HEK293 (cell line): ENCODE measurements around the gene MAGI1.
A peak's percentile ranks its signal among the peaks of the same experiment; 100 is the strongest.

ENCODE experiments used
- CTCF ChIA-PET: fragments of 350-600 bp; formaldehyde crosslinking; extraction: SDS; loops from one replicate; lab custom pipeline; 2021; ENCODE audit warnings: antibody characterized with exemption; lab: Yijun Ruan, JAX
- POLR2A ChIA-PET: fragments of 300-600 bp; formaldehyde crosslinking; extraction: SDS; loops from one replicate; lab custom pipeline; 2020; ENCODE audit warnings: antibody characterized with exemption, inconsistent platforms; lab: Yijun Ruan, JAX
- H3K27ac ChIP-seq: fragments of 200-500 bp; sonication (Bioruptor generic); 2 replicates; pipeline ENCODE4 v1.5.1; 2014; ENCODE audit warnings: low read depth, low read length, control low read depth, inconsistent platforms; ENCODE audit errors: extremely low read depth
- H3K36me3 ChIP-seq, 2 experiments: fragments of 200-500 bp in 1 of 2; sonication (Bioruptor generic) in 1 of 2; 1 replicate in 1 of 2; 2 replicates in 1 of 2; pipeline ENCODE4 v1.5.1; 2014 to 2017; ENCODE audit warnings: inconsistent platforms in 2 of 2, low read length in 2 of 2; ENCODE audit not compliant: control insufficient read depth in 2 of 2, insufficient read depth in 1 of 2
- H3K4me1 ChIP-seq: fragments of 200-500 bp; sonication (Bioruptor generic); 2 replicates; pipeline ENCODE4 v1.5.1; 2014; ENCODE audit warnings: mild to moderate bottlenecking, low read length, inconsistent platforms; ENCODE audit not compliant: control insufficient read depth, insufficient read depth
- H3K4me3 ChIP-seq: 2 replicates; pipeline ENCODE4 v1.5.1; 2011; ENCODE audit warnings: low read depth, mild to moderate bottlenecking, control low read depth, low read length, moderate library complexity
- H3K9me3 ChIP-seq: fragments of 200-500 bp; sonication (Bioruptor generic); 2 replicates; pipeline ENCODE4 v1.5.1; 2014; ENCODE audit warnings: low read depth, low read length, inconsistent platforms; ENCODE audit not compliant: control insufficient read depth, insufficient read depth
- FEZF1 ChIP-seq: fragments of 450-650 bp; formaldehyde crosslinking; IDR thresholded peaks from 2 replicates; pipeline ENCODE4 v1.5.1; 2016; ENCODE audit warnings: missing biosample characterization, missing genetic modification characterization
- KLF7 ChIP-seq: fragments of 450-650 bp; formaldehyde crosslinking; IDR thresholded peaks from 2 replicates; pipeline ENCODE4 v1.5.1; 2016; ENCODE audit warnings: missing biosample characterization, missing genetic modification characterization, borderline replicate concordance
- OVOL3 ChIP-seq: fragments of 450-650 bp; formaldehyde crosslinking; IDR thresholded peaks from 2 replicates; pipeline ENCODE4 v1.5.1; 2016; ENCODE audit warnings: missing biosample characterization, missing genetic modification characterization
- PRDM1 ChIP-seq: fragments of 450-650 bp; formaldehyde crosslinking; IDR thresholded peaks from 2 replicates; pipeline ENCODE4; 2016; ENCODE audit warnings: missing biosample characterization, missing genetic modification characterization
- ZIC2 ChIP-seq: fragments of 450-650 bp; formaldehyde crosslinking; IDR thresholded peaks from 2 replicates; pipeline ENCODE4 v1.5.1; 2016; ENCODE audit warnings: missing biosample characterization, missing genetic modification characterization
- ZNF146 ChIP-seq: fragments of 450-650 bp; formaldehyde crosslinking; IDR thresholded peaks from 2 replicates; pipeline ENCODE4 v1.5.1; 2016; ENCODE audit warnings: missing biosample characterization, missing genetic modification characterization
- ZNF169 ChIP-seq: fragments of 450-650 bp; formaldehyde crosslinking; IDR thresholded peaks from 2 replicates; pipeline ENCODE4 v1.5.1; 2016; ENCODE audit warnings: missing biosample characterization, missing genetic modification characterization
- ZNF223 ChIP-seq: fragments of 450-650 bp; formaldehyde crosslinking; IDR thresholded peaks from 2 replicates; pipeline ENCODE4 v1.5.1; 2016; ENCODE audit warnings: missing biosample characterization, missing genetic modification characterization
- ZNF23 ChIP-seq: fragments of 450-650 bp; formaldehyde crosslinking; IDR thresholded peaks from 2 replicates; pipeline ENCODE4 v1.5.1; 2016; ENCODE audit warnings: missing biosample characterization, missing genetic modification characterization, borderline replicate concordance
- ZNF274 ChIP-seq, 2 experiments: fragments of 200-500 bp in 1 of 2; fragments of 450-650 bp in 1 of 2; sonication (Bioruptor generic) in 1 of 2; formaldehyde crosslinking in 1 of 2; IDR thresholded peaks; 2 replicates each; pipeline versions ENCODE4 v1.5.1 to v1.6.1; 2014 to 2016; ENCODE audit warnings: borderline replicate concordance in 1 of 2, inconsistent platforms in 1 of 2, low read length in 1 of 2, missing biosample characterization in 1 of 2, missing genetic modification characterization in 1 of 2
- ZNF341 ChIP-seq: fragments of 450-650 bp; formaldehyde crosslinking; IDR thresholded peaks from 2 replicates; pipeline ENCODE4; 2016; ENCODE audit warnings: low read depth, missing biosample characterization, missing genetic modification characterization
- ZNF366 ChIP-seq: fragments of 450-650 bp; formaldehyde crosslinking; conservative IDR thresholded peaks from 2 replicates; pipeline ENCODE4 v1.5.1; 2016; ENCODE audit warnings: missing biosample characterization, missing genetic modification characterization
- ZNF558 ChIP-seq: fragments of 450-650 bp; formaldehyde crosslinking; IDR thresholded peaks from 2 replicates; pipeline ENCODE4 v1.5.1; 2016; ENCODE audit warnings: missing biosample characterization, missing genetic modification characterization
- ZNF561 ChIP-seq: fragments of 450-650 bp; IDR thresholded peaks from 2 replicates; pipeline ENCODE4 v1.5.1; 2018; ENCODE audit warnings: missing biosample characterization, missing genetic modification characterization, borderline replicate concordance
- ZNF571 ChIP-seq: fragments of 450-650 bp; formaldehyde crosslinking; IDR thresholded peaks from 2 replicates; pipeline ENCODE4 v1.5.0; 2017; ENCODE audit warnings: missing biosample characterization, missing genetic modification characterization
- ZNF785 ChIP-seq: fragments of 450-650 bp; formaldehyde crosslinking; IDR thresholded peaks from 2 replicates; pipeline ENCODE4 v1.5.1; 2016; ENCODE audit warnings: missing biosample characterization, missing genetic modification characterization
- ZNF791 ChIP-seq: fragments of 450-650 bp; formaldehyde crosslinking; IDR thresholded peaks from 2 replicates; pipeline ENCODE4 v1.5.1; 2016; ENCODE audit warnings: missing biosample characterization, missing genetic modification characterization
- TF ChIP-seq, protein P1 (sequence below): sonication (generic); formaldehyde crosslinking; IDR thresholded peaks from 2 replicates; pipeline ENCODE4 v1.8.1; 2022; ENCODE audit warnings: mild to moderate bottlenecking, moderate library complexity, missing genetic modification reagents
- TF ChIP-seq, protein P2 (sequence below): fragments of 450-650 bp; formaldehyde crosslinking; IDR thresholded peaks from 2 replicates; pipeline ENCODE4 v1.5.1; 2017; ENCODE audit warnings: missing biosample characterization, missing genetic modification characterization
- TF ChIP-seq, protein P3 (sequence below): fragments of 450-650 bp; IDR thresholded peaks from 2 replicates; pipeline ENCODE4 v1.5.1; 2018; ENCODE audit warnings: missing biosample characterization, missing genetic modification characterization
- TF ChIP-seq, protein P4 (sequence below): fragments of 450-650 bp; formaldehyde crosslinking; conservative IDR thresholded peaks from 2 replicates; pipeline ENCODE4 v1.5.1; 2016; ENCODE audit warnings: low read depth, missing biosample characterization, missing genetic modification characterization
- TF ChIP-seq, protein P5 (sequence below): fragments of 450-650 bp; formaldehyde crosslinking; IDR thresholded peaks from 2 replicates; pipeline ENCODE4 v1.5.1; 2016; ENCODE audit warnings: missing biosample characterization, missing genetic modification characterization
- TF ChIP-seq, protein P6 (sequence below): fragments of 450-650 bp; formaldehyde crosslinking; IDR thresholded peaks from 2 replicates; pipeline ENCODE4 v1.5.1; 2016; ENCODE audit warnings: missing biosample characterization, missing genetic modification characterization

MAGI1 gene

DNA sequence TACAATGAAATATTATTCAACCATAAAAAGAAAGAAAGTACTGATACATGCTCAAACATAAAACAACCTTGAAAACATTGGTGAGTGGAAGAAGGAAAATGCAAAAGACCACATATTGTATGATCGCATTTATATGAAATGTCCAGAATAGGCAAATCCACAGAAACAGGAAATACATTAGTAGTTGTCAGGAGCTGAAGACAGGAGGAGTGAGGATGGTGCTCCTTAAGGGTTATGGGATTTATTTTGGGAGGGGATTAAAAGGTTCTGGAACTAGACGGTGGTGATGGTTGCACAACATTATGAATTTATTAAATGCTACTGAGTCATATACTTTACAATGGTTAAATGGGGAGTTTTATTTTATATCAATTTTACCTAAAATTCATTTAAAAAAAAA, 12.1 kb upstream of the MAGI1 start:
- Histone ChIP-seq H3K4me3 (no peak overlapping the region), H3K27ac (no peak overlapping the region), H3K4me1 (peaks cover 7% of the 10 kb centered on the region; the same call in 1 of the 2 replicates), H3K36me3 (no peaks in the 10 kb centered on the region), H3K9me3 (no peaks in the 10 kb centered on the region)
- POLR2A ChIA-PET: no interaction called here
- TF ChIP-seq ZNF146: 0 out of 2 replicates have a peak, but pooled peaks have one; percentile 24
- TF ChIP-seq, protein P1, sequence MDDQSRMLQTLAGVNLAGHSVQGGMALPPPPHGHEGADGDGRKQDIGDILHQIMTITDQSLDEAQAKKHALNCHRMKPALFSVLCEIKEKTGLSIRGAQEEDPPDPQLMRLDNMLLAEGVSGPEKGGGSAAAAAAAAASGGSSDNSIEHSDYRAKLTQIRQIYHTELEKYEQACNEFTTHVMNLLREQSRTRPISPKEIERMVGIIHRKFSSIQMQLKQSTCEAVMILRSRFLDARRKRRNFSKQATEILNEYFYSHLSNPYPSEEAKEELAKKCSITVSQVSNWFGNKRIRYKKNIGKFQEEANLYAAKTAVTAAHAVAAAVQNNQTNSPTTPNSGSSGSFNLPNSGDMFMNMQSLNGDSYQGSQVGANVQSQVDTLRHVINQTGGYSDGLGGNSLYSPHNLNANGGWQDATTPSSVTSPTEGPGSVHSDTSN (CRISPR knock-in tag): no peak
- TF ChIP-seq KLF7: no peak
- TF ChIP-seq OVOL3: no peak
- TF ChIP-seq, all 188 proteins: peak for 1
- CTCF ChIA-PET: no interaction called here

DNA sequence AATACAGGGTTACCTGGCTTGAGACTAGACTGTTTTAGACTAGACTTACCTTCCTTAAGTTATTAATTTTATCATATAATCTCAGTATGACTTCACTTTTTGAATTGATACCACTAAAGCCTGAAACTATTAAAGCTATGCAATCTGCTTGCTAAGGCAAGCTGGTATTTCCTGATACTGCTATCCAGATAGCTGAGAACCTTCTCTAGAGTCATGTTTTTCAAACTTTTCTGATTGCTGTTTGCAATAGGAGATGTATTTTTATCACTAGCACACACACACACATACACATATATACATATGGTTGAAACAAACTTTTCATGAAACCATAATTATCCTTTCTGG, 9.3 kb upstream of the MAGI1 start:
- no peaks in the 10 kb centered on the region for H3K9me3 ChIP-seq
- CTCF ChIA-PET: no interaction called here
- TF ChIP-seq, protein P2, sequence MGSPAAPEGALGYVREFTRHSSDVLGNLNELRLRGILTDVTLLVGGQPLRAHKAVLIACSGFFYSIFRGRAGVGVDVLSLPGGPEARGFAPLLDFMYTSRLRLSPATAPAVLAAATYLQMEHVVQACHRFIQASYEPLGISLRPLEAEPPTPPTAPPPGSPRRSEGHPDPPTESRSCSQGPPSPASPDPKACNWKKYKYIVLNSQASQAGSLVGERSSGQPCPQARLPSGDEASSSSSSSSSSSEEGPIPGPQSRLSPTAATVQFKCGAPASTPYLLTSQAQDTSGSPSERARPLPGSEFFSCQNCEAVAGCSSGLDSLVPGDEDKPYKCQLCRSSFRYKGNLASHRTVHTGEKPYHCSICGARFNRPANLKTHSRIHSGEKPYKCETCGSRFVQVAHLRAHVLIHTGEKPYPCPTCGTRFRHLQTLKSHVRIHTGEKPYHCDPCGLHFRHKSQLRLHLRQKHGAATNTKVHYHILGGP (tag by site-specific recombination): no peak
- TF ChIP-seq ZNF561: no peak
- TF ChIP-seq ZIC2: no peak
- TF ChIP-seq PRDM1: no peak
- no peak for TF ChIP-seq ZNF169 (tag by site-specific recombination)
- TF ChIP-seq ZNF558 (tag by site-specific recombination): no peak
- TF ChIP-seq ZNF366 (tag by site-specific recombination): no peak
- TF ChIP-seq FEZF1 (tag by site-specific recombination): no peak
- TF ChIP-seq ZNF785 (tag by site-specific recombination): no peak
- TF ChIP-seq, protein P3, sequence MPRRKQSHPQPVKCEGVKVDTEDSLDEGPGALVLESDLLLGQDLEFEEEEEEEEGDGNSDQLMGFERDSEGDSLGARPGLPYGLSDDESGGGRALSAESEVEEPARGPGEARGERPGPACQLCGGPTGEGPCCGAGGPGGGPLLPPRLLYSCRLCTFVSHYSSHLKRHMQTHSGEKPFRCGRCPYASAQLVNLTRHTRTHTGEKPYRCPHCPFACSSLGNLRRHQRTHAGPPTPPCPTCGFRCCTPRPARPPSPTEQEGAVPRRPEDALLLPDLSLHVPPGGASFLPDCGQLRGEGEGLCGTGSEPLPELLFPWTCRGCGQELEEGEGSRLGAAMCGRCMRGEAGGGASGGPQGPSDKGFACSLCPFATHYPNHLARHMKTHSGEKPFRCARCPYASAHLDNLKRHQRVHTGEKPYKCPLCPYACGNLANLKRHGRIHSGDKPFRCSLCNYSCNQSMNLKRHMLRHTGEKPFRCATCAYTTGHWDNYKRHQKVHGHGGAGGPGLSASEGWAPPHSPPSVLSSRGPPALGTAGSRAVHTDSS (tag by site-specific recombination): no peak
- no peak for TF ChIP-seq ZNF274 (IDR thresholded peaks at IDR 0.05; ENCODE audit: low read length)
- no peak for TF ChIP-seq ZNF274 (tag by site-specific recombination; IDR thresholded peaks at IDR 0.05; ENCODE audit: borderline replicate concordance)
- TF ChIP-seq ZNF223 (tag by site-specific recombination): no peak
- TF ChIP-seq, protein P4, sequence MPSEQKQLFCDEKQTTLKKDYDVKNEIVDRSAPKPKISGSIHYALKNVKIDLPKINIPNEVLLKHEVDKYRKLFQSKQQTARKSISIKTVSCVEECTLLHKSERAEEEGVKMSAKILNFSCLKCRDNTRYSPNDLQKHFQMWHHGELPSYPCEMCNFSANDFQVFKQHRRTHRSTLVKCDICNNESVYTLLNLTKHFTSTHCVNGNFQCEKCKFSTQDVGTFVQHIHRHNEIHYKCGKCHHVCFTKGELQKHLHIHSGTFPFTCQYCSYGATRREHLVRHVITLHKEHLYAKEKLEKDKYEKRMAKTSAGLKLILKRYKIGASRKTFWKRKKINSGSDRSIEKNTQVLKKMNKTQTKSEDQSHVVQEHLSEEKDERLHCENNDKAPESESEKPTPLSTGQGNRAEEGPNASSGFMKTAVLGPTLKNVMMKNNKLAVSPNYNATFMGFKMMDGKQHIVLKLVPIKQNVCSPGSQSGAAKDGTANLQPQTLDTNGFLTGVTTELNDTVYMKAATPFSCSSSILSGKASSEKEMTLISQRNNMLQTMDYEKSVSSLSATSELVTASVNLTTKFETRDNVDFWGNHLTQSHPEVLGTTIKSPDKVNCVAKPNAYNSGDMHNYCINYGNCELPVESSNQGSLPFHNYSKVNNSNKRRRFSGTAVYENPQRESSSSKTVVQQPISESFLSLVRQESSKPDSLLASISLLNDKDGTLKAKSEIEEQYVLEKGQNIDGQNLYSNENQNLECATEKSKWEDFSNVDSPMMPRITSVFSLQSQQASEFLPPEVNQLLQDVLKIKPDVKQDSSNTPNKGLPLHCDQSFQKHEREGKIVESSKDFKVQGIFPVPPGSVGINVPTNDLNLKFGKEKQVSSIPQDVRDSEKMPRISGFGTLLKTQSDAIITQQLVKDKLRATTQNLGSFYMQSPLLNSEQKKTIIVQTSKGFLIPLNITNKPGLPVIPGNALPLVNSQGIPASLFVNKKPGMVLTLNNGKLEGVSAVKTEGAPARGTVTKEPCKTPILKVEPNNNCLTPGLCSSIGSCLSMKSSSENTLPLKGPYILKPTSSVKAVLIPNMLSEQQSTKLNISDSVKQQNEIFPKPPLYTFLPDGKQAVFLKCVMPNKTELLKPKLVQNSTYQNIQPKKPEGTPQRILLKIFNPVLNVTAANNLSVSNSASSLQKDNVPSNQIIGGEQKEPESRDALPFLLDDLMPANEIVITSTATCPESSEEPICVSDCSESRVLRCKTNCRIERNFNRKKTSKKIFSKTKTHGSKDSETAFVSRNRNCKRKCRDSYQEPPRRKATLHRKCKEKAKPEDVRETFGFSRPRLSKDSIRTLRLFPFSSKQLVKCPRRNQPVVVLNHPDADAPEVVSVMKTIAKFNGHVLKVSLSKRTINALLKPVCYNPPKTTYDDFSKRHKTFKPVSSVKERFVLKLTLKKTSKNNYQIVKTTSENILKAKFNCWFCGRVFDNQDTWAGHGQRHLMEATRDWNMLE (tag by site-specific recombination): no peak
- TF ChIP-seq ZNF341 (tag by site-specific recombination): no peak
- TF ChIP-seq ZNF23 (tag by site-specific recombination): no peak
- no peak for TF ChIP-seq ZNF571 (tag by site-specific recombination)
- TF ChIP-seq, protein P5, sequence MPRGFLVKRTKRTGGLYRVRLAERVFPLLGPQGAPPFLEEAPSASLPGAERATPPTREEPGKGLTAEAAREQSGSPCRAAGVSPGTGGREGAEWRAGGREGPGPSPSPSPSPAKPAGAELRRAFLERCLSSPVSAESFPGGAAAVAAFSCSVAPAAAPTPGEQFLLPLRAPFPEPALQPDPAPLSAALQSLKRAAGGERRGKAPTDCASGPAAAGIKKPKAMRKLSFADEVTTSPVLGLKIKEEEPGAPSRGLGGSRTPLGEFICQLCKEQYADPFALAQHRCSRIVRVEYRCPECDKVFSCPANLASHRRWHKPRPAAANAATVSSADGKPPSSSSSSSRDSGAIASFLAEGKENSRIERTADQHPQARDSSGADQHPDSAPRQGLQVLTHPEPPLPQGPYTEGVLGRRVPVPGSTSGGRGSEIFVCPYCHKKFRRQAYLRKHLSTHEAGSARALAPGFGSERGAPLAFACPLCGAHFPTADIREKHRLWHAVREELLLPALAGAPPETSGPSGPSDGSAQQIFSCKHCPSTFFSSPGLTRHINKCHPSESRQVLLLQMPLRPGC (tag by site-specific recombination): no peak
- TF ChIP-seq, protein P6, sequence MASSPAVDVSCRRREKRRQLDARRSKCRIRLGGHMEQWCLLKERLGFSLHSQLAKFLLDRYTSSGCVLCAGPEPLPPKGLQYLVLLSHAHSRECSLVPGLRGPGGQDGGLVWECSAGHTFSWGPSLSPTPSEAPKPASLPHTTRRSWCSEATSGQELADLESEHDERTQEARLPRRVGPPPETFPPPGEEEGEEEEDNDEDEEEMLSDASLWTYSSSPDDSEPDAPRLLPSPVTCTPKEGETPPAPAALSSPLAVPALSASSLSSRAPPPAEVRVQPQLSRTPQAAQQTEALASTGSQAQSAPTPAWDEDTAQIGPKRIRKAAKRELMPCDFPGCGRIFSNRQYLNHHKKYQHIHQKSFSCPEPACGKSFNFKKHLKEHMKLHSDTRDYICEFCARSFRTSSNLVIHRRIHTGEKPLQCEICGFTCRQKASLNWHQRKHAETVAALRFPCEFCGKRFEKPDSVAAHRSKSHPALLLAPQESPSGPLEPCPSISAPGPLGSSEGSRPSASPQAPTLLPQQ (tag by site-specific recombination): no peak
- TF ChIP-seq ZNF791 (tag by site-specific recombination): no peak
- TF ChIP-seq, all 188 proteins: peak for 0
- H3K4me3 ChIP-seq: no peak overlapping the region
- H3K4me1 ChIP-seq: peaks cover 6% of the 10 kb centered on the region; the same call in 1 of the 2 replicates
- H3K36me3 ChIP-seq: no peaks in the 10 kb centered on the region
- POLR2A ChIA-PET: no interaction called here
- no peak overlapping the region for H3K27ac ChIP-seq
